Measurements from ENCODE around the gene SAP30BP.

DNA sequence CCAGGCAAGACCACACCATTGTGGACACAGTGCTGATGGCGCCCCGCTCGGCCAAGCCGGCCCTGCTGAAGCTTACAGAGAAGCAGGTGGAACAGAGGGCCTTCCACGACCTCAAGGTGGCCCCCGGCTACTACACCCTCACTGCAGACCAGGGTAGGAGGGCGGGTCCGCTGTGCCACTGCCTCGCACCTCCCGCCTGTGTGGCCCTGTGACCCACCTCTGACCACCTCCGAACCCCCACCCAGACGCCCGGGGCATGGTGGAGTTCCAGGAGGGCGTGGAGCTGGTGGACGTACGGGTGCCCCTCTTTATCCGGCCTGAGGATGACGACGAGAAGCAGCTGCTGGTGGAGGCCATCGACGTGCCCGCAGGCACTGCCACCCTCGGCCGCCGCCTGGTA, 75.2 kb downstream of the SAP30BP start:
- TF ChIP-seq CTCF (conservative IDR thresholded peaks at IDR 0.05), result no peak
- no peak for TF ChIP-seq EZH2 (IDR thresholded peaks at IDR 0.05; ENCODE audit: low read depth)

Measured in PC-9 (cell line).